Mesothelial cell of epicardium (in vitro differentiated cells): Measurements from ENCODE around the gene MYRF. TPM values are rescaled to one million over a fixed set of nuclear protein-coding genes. Genes with fewer than 3 reads are reported as not detected.

ENCODE experiments used
- DNase-seq, 2 experiments: peaks; one replicate each; pipeline ENCODE4 v3.0.0; 2021; ENCODE audit warnings: low spot score in 2 of 2; ENCODE audit not compliant: unreplicated experiment in 2 of 2
- H3K27ac Mint-ChIP-seq: 2 replicates; pipeline ENCODE4 v1.8.0; 2021; ENCODE audit warnings: mixed read lengths
- H3K27me3 Mint-ChIP-seq: 2 replicates; pipeline ENCODE4 v1.8.0; 2021; ENCODE audit warnings: low read depth, mixed read lengths
- H3K36me3 Mint-ChIP-seq: 2 replicates; pipeline ENCODE4 v1.8.0; 2021; ENCODE audit warnings: mixed read lengths
- H3K4me1 Mint-ChIP-seq: 2 replicates; pipeline ENCODE4 v1.8.0; 2021; ENCODE audit warnings: mixed read lengths
- H3K4me3 Mint-ChIP-seq: 2 replicates; pipeline ENCODE4 v1.8.0; 2021; ENCODE audit warnings: mild to moderate bottlenecking, moderate library complexity, mixed read lengths
- H3K9me3 Mint-ChIP-seq: 2 replicates; pipeline ENCODE4 v1.8.0; 2021; ENCODE audit warnings: mixed read lengths
- total RNA-seq: library from RNA; stranded (reverse); gene quantifications from 3 replicates; pipeline ENCODE4 v1.2.1, GENCODE V29; 2021
- TF ChIP-seq, protein P1 (sequence below): fragments of 200-600 bp; sonication (generic); IDR thresholded peaks from one replicate; pipeline ENCODE4 v1.5.0; 2021; ENCODE audit warnings: antibody characterized with exemption; ENCODE audit not compliant: unreplicated experiment

The MYRF gene
- total RNA-seq = 401 to 436 TPM (median 428 TPM) in 3 replicates

DNA sequence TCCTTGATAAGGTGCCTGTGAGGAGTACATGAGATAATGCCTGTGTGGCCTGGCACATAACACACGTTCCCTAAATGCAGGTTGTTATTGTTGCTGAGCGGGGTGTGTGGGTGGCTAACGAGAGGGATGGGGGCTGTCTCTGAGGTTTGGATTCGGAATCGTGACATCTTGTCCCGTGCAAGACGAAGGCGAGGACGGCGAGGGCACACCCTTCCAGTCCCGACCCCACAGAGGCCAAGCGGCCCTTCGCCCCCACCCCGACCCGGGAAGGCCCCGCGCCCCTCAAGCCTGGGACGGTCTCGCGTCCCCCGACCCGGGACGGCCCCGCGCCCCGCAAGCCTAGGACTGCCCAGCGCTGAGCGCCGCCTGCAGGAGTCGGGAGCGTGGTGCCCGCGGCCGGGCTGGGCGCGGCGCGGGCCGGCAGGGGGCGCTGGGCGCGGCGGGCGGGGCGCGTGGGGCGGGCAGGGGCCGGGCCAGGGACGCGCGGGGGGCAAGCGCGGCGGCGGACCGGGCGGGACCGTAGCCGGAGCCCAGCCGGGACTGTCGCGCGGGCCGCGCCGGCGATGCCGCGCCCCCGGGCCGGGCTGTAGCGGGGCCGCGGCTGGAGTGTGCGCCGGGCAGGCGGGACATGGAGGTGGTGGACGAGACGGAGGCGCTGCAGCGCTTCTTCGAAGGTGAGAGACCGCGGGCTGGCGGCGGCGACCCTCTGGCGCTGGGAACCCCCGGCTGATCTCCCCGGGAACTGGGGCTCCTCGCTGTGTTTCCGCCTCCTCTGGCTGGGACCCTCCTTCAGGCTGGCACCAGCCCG is at the start of gene MYRF:
TSS of gene MYRF (plus strand) at position 520 of the 808 bp plus-strand sequence. CDS start at position 629, 109 bp downstream.
- H3K4me1 Mint-ChIP-seq = peaks cover 62% of the 10 kb centered on the region
- peak within 1 kb of the TSS; percentile 84 for H3K4me3 Mint-ChIP-seq
- H3K27me3 Mint-ChIP-seq = no peaks in the 10 kb centered on the region
- peak; percentile 70 to 79 for DNase-seq
- H3K9me3 Mint-ChIP-seq = no peaks in the 10 kb centered on the region
- TF ChIP-seq, protein P1, sequence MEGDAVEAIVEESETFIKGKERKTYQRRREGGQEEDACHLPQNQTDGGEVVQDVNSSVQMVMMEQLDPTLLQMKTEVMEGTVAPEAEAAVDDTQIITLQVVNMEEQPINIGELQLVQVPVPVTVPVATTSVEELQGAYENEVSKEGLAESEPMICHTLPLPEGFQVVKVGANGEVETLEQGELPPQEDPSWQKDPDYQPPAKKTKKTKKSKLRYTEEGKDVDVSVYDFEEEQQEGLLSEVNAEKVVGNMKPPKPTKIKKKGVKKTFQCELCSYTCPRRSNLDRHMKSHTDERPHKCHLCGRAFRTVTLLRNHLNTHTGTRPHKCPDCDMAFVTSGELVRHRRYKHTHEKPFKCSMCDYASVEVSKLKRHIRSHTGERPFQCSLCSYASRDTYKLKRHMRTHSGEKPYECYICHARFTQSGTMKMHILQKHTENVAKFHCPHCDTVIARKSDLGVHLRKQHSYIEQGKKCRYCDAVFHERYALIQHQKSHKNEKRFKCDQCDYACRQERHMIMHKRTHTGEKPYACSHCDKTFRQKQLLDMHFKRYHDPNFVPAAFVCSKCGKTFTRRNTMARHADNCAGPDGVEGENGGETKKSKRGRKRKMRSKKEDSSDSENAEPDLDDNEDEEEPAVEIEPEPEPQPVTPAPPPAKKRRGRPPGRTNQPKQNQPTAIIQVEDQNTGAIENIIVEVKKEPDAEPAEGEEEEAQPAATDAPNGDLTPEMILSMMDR = no peak
- H3K27ac Mint-ChIP-seq = peak within 1 kb of the TSS; percentile 98
- no peaks in the 10 kb centered on the region for H3K36me3 Mint-ChIP-seq

DNA sequence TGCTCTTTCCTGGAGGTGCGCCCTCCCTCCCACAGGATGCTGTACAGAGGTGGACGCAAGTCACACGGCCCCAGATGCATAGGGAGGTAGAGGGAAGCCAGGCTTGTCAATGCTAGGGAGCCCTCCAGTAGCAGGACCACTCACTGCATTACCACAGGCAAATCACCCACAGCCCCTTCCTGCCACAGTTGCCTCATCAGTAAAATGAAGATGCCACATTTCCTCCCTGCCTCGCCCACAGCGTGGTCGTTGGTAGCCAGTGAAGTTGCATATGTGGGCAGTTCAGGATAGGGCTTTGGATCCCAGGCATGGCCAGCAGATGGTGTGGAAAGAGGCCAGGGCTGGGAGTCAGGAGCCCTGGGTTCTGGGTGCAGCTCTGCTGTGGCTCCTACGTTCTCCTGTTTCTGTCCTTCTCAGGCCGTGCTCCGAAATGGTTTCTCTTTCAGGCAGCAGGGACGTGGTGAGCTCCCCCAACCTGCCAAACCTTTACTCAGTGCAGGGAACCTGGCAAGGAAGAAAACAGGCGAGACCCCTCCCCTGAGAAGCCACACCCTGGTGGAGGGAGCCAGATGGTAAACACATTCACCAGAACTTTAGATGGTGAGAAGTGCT is 49.6 kb upstream of the MYRF start:
- Mint-ChIP-seq H3K9me3 (no peaks in the 10 kb centered on the region), H3K36me3 (no peaks in the 10 kb centered on the region), H3K27ac (no peak overlapping the region), H3K27me3 (peaks cover 8% of the 10 kb centered on the region), H3K4me3 (no peak overlapping the region), H3K4me1 (peaks cover 14% of the 10 kb centered on the region)
- DNase-seq = no peak
- TF ChIP-seq, protein P1 = no peak

DNA sequence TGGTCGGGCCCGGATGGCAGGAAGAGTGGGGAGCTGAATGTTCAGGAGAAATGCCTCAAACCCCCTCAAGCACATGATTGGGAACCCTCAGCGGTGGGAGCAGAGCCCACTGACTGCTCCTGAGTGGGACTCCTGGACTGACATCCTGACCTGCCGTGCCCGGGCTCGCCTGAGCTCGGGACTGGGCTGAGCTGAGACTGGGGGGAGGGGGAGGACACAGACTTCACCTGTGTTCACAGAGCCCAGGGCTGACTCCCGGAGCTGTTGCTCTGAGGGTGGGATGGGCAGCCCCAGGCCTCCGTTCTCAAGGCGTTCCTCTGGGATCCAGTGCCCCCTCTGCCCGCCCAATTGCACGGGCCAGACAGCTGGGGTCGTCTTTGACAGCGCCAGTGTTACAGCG is 47.6 kb upstream of the MYRF start:
- no peaks in the 10 kb centered on the region for H3K36me3 Mint-ChIP-seq
- no peak for DNase-seq
- H3K9me3 Mint-ChIP-seq = no peaks in the 10 kb centered on the region
- TF ChIP-seq, protein P1 = no peak
- H3K4me3 Mint-ChIP-seq = no peak overlapping the region
- H3K27ac Mint-ChIP-seq = peak overlapping the region; percentile 21
- H3K27me3 Mint-ChIP-seq = peaks cover 8% of the 10 kb centered on the region
- peaks cover 14% of the 10 kb centered on the region for H3K4me1 Mint-ChIP-seq

DNA sequence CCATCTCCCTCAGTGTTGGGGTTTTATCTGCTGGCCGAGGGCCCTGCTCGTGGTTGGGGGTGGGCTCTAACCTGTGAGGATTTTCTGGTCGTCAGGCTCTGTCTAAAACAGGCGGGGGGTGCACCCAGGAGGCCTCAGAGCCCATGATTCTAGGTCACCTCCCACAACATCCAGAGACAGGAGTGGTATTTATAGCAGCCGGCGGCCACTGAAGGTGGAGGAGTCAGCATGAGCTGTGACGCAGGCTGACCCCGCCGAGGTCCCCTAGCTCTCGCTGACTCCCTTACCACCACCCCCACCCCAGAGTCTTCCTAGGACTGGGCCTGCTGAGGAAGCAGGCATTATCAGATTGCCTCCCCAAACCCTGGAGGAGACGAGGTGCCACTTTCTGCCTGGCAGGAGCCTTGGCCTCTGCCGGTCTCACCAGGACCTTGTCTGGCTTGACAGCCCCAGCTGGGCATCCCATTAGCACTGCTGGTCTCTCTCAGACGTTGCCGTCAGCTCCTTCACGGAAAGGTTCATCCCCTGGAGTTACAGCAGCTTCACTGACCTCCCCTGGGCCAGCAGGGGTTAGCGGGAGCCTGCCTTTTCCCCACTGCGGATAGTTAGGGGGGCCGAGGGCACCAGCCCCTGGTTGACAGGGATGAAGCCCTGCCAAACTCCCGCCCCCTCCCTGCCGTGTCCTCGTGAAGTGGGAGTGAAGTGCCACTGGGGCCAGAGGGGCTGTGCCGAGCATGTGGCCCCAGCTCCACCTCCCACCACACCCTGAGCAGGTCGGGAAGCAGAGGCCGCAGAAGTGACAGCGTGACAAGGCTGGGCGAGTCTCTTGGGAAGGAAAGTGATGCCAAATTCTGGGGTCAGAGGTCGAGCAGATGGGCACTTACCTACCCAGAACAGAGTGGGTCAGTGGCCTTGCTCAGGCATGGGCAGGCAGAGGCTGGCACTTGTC is 45.7 kb upstream of the MYRF start:
- no peak for DNase-seq
- H3K27ac Mint-ChIP-seq = no peak overlapping the region
- no peaks in the 10 kb centered on the region for H3K36me3 Mint-ChIP-seq
- H3K27me3 Mint-ChIP-seq = peaks cover 8% of the 10 kb centered on the region
- no peak overlapping the region for H3K4me3 Mint-ChIP-seq
- H3K9me3 Mint-ChIP-seq = no peaks in the 10 kb centered on the region
- TF ChIP-seq, protein P1 = no peak
- H3K4me1 Mint-ChIP-seq = no peaks in the 10 kb centered on the region

DNA sequence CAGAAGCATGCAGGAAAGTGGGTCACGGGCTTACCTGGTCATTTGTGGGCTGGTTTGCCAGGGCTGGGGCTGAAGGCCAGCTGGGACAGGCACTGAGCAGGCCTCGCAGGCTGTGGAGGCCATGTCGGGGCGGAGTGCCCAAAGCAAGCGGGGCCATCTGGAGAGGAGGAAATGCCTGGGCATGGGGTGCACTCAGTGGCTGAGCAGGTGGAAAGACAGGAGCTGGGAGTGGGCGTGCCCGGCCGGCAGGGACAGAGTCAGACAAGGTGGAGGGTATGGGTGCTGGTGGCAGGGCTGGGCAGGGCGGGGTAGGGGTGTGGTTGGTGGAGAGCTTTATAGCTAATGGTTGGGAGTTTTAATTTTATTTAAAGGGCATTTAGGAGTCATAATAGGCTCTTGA is 44.9 kb upstream of the MYRF start:
- Mint-ChIP-seq H3K4me3 (no peak overlapping the region), H3K27ac (no peak overlapping the region), H3K27me3 (peaks cover 8% of the 10 kb centered on the region), H3K9me3 (no peaks in the 10 kb centered on the region), H3K4me1 (no peaks in the 10 kb centered on the region), H3K36me3 (no peaks in the 10 kb centered on the region)
- TF ChIP-seq, protein P1 = no peak
- no peak for DNase-seq
